HEK293 (cell line): ENCODE data around the gene DUSP2.

Experiments
- CTCF ChIA-PET: fragments of 350-600 bp; formaldehyde crosslinking; extraction: SDS; loops from one replicate; lab custom pipeline; 2021; ENCODE audit warnings: antibody characterized with exemption; lab: Yijun Ruan, JAX
- POLR2A ChIA-PET: fragments of 300-600 bp; formaldehyde crosslinking; extraction: SDS; loops from one replicate; lab custom pipeline; 2020; ENCODE audit warnings: antibody characterized with exemption, inconsistent platforms; lab: Yijun Ruan, JAX
- H3K27ac ChIP-seq: fragments of 200-500 bp; sonication (Bioruptor generic); 2 replicates; pipeline ENCODE4 v1.5.1; 2014; ENCODE audit warnings: low read depth, low read length, control low read depth, inconsistent platforms; ENCODE audit errors: extremely low read depth
- H3K36me3 ChIP-seq, 2 experiments: fragments of 200-500 bp in 1 of 2; sonication (Bioruptor generic) in 1 of 2; 1 replicate in 1 of 2; 2 replicates in 1 of 2; pipeline ENCODE4 v1.5.1; 2014 to 2017; ENCODE audit warnings: inconsistent platforms in 2 of 2, low read length in 2 of 2; ENCODE audit not compliant: control insufficient read depth in 2 of 2, insufficient read depth in 1 of 2
- H3K4me1 ChIP-seq: fragments of 200-500 bp; sonication (Bioruptor generic); 2 replicates; pipeline ENCODE4 v1.5.1; 2014; ENCODE audit warnings: mild to moderate bottlenecking, low read length, inconsistent platforms; ENCODE audit not compliant: control insufficient read depth, insufficient read depth
- H3K4me3 ChIP-seq: 2 replicates; pipeline ENCODE4 v1.5.1; 2011; ENCODE audit warnings: low read depth, mild to moderate bottlenecking, control low read depth, low read length, moderate library complexity
- H3K9me3 ChIP-seq: fragments of 200-500 bp; sonication (Bioruptor generic); 2 replicates; pipeline ENCODE4 v1.5.1; 2014; ENCODE audit warnings: low read depth, low read length, inconsistent platforms; ENCODE audit not compliant: control insufficient read depth, insufficient read depth
- EGR2 ChIP-seq: fragments of 450-650 bp; formaldehyde crosslinking; IDR thresholded peaks from 2 replicates; pipeline ENCODE4 v1.5.1; 2016; ENCODE audit warnings: low read depth, missing biosample characterization, missing genetic modification characterization
- FEZF1 ChIP-seq: fragments of 450-650 bp; formaldehyde crosslinking; IDR thresholded peaks from 2 replicates; pipeline ENCODE4 v1.5.1; 2016; ENCODE audit warnings: missing biosample characterization, missing genetic modification characterization
- GLIS1 ChIP-seq: fragments of 450-650 bp; formaldehyde crosslinking; IDR thresholded peaks from 2 replicates; pipeline ENCODE4 v1.5.1; 2016; ENCODE audit warnings: missing biosample characterization, missing genetic modification characterization
- IKZF3 ChIP-seq: fragments of 450-650 bp; IDR thresholded peaks from 2 replicates; pipeline ENCODE4 v1.5.0; 2018; ENCODE audit warnings: missing biosample characterization, mild to moderate bottlenecking, missing genetic modification characterization, moderate library complexity
- KLF10 ChIP-seq: fragments of 450-650 bp; IDR thresholded peaks from 2 replicates; pipeline ENCODE4 v1.5.1; 2018; ENCODE audit warnings: missing biosample characterization, mild to moderate bottlenecking, missing genetic modification characterization
- KLF9 ChIP-seq: fragments of 450-650 bp; formaldehyde crosslinking; IDR thresholded peaks from 2 replicates; pipeline ENCODE4 v1.5.1; 2016; ENCODE audit warnings: missing biosample characterization, missing genetic modification characterization, low read depth
- PRDM2 ChIP-seq: fragments of 450-650 bp; formaldehyde crosslinking; IDR thresholded peaks from 2 replicates; pipeline ENCODE4 v1.5.1; 2016; ENCODE audit warnings: missing biosample characterization, missing genetic modification characterization, borderline replicate concordance
- REPIN1 ChIP-seq: fragments of 450-650 bp; formaldehyde crosslinking; IDR thresholded peaks from 2 replicates; pipeline ENCODE4 v1.5.1; 2017; ENCODE audit warnings: missing biosample characterization, missing genetic modification characterization, low read depth
- SP3 ChIP-seq: fragments of 450-650 bp; formaldehyde crosslinking; IDR thresholded peaks from 2 replicates; pipeline ENCODE4 v1.5.1; 2016; ENCODE audit warnings: missing biosample characterization, missing genetic modification characterization
- SP7 ChIP-seq: fragments of 450-650 bp; formaldehyde crosslinking; IDR thresholded peaks from 2 replicates; pipeline ENCODE4 v1.5.1; 2016; ENCODE audit warnings: missing biosample characterization, missing genetic modification characterization
- YY2 ChIP-seq: fragments of 450-650 bp; formaldehyde crosslinking; IDR thresholded peaks from 2 replicates; pipeline ENCODE4 v1.5.1; 2016; ENCODE audit warnings: missing biosample characterization, missing genetic modification characterization
- ZBTB48 ChIP-seq: fragments of 450-650 bp; formaldehyde crosslinking; IDR thresholded peaks from 2 replicates; pipeline ENCODE4 v1.5.1; 2016; ENCODE audit warnings: missing biosample characterization, missing genetic modification characterization
- ZFHX2 ChIP-seq: fragments of 450-650 bp; formaldehyde crosslinking; conservative IDR thresholded peaks from 2 replicates; pipeline ENCODE4 v1.5.1; 2016; ENCODE audit warnings: missing biosample characterization, missing genetic modification characterization
- ZNF223 ChIP-seq: fragments of 450-650 bp; formaldehyde crosslinking; IDR thresholded peaks from 2 replicates; pipeline ENCODE4 v1.5.1; 2016; ENCODE audit warnings: missing biosample characterization, missing genetic modification characterization
- ZNF335 ChIP-seq: fragments of 450-650 bp; formaldehyde crosslinking; conservative IDR thresholded peaks from 2 replicates; pipeline ENCODE4 v1.5.1; 2016; ENCODE audit warnings: missing biosample characterization, missing genetic modification characterization
- ZNF341 ChIP-seq: fragments of 450-650 bp; formaldehyde crosslinking; IDR thresholded peaks from 2 replicates; pipeline ENCODE4; 2016; ENCODE audit warnings: low read depth, missing biosample characterization, missing genetic modification characterization
- ZNF518A ChIP-seq: fragments of 450-650 bp; formaldehyde crosslinking; conservative IDR thresholded peaks from 2 replicates; pipeline ENCODE4 v1.5.1; 2016; ENCODE audit warnings: low read depth, missing biosample characterization, missing genetic modification characterization
- ZNF530 ChIP-seq: fragments of 450-650 bp; formaldehyde crosslinking; IDR thresholded peaks from 2 replicates; pipeline ENCODE4 v1.5.1; 2016; ENCODE audit warnings: low read depth, missing biosample characterization, missing genetic modification characterization
- ZNF561 ChIP-seq: fragments of 450-650 bp; IDR thresholded peaks from 2 replicates; pipeline ENCODE4 v1.5.1; 2018; ENCODE audit warnings: missing biosample characterization, missing genetic modification characterization, borderline replicate concordance
- ZNF580 ChIP-seq: fragments of 450-650 bp; formaldehyde crosslinking; IDR thresholded peaks from 2 replicates; pipeline ENCODE4 v1.5.1; 2016; ENCODE audit warnings: missing biosample characterization, missing genetic modification characterization
- ZNF585B ChIP-seq: fragments of 450-650 bp; formaldehyde crosslinking; IDR thresholded peaks from 2 replicates; pipeline ENCODE4 v1.5.1; 2016; ENCODE audit warnings: missing biosample characterization, missing genetic modification characterization
- ZNF639 ChIP-seq: fragments of 450-650 bp; formaldehyde crosslinking; IDR thresholded peaks from 2 replicates; pipeline ENCODE4 v1.5.1; 2016; ENCODE audit warnings: missing biosample characterization, missing genetic modification characterization

The DUSP2 gene

GRCh38 chr2:96116879-96117533, 28.2 kb downstream of the DUSP2 start (continued):
- TF ChIP-seq PRDM2 (tag by site-specific recombination) (no peak), EGR2 (no peak), ZBTB48 (tag by site-specific recombination) (no peak), ZNF561 (tag by site-specific recombination) (peak; percentile 50; the same call in 1 of the 2 replicates), ZNF335 (tag by site-specific recombination) (peak; percentile 89), IKZF3 (tag by site-specific recombination) (peak; percentile 42; the same call in 1 of the 2 replicates), ZNF580 (tag by site-specific recombination) (no peak), REPIN1 (tag by site-specific recombination) (no peak), ZNF585B (no peak)

GRCh38 chr2:96116424-96116878, 28.8 kb downstream of the DUSP2 start, which contains the start of gene ADRA2B:
TSS of gene ADRA2B (minus strand) at chr2:96116571. CDS start at chr2:96116149, 422 bp downstream.
- ChIA-PET POLR2A (interaction anchor here (0.6 to 1.2 kb wide), 2 partner anchors 23 to 540 kb away, joined by 3 to 5 read pairs; no protein-coding TSS in a partner anchor), CTCF (interaction anchor here (0.7 to 3.0 kb wide), 21 partner anchors 8 to 229 kb away, joined by 3 to 29 read pairs (median 5); partner anchors contain the start of gene ASTL)
- no peaks in the 10 kb centered on the region for H3K9me3 ChIP-seq
- H3K36me3 ChIP-seq = no peaks in the 10 kb centered on the region
- no peaks in the 10 kb centered on the region for H3K4me1 ChIP-seq
- peak within 1 kb of the TSS; percentile 36 for H3K4me3 ChIP-seq
- H3K27ac ChIP-seq = no peak within 1 kb of the TSS; the same call in 1 of the 2 replicates
- TF ChIP-seq ZNF639 (tag by site-specific recombination) = no peak
- TF ChIP-seq SP3 (tag by site-specific recombination) = peak; percentile 93
- TF ChIP-seq KLF9 (tag by site-specific recombination) = peak; percentile 63
- no peak for TF ChIP-seq ZNF518A
- no peak for TF ChIP-seq SP7
- no peak for TF ChIP-seq ZNF530 (tag by site-specific recombination)
- TF ChIP-seq FEZF1 (tag by site-specific recombination) = no peak
- TF ChIP-seq ZNF335 (tag by site-specific recombination) = no peak
- peak; percentile 93 for TF ChIP-seq ZFHX2
- TF ChIP-seq ZNF223 (tag by site-specific recombination) = no peak
- no peak for TF ChIP-seq YY2 (tag by site-specific recombination)
- TF ChIP-seq EGR2 = peak; percentile 57
- peak; percentile 56; the same call in 1 of the 2 replicates for TF ChIP-seq GLIS1 (tag by site-specific recombination)
- no peak for TF ChIP-seq ZNF341 (tag by site-specific recombination)
- TF ChIP-seq KLF10 (tag by site-specific recombination) = 0 out of 2 replicates have a peak, but pooled peaks have one; percentile 42
